HL-60 (cell line): Measurements from ENCODE around the gene AGAP6.
"Not testable (repeated sequence)": the region's sequence is repeated elsewhere in the genome, so short reads cannot be mapped to it uniquely, and the experiment has no call there.

Experiments
- DNase-seq, 2 experiments: peaks; one replicate each; pipeline ENCODE4 v3.0.0-alpha.2; 2010 to 2020; ENCODE audit warnings: low read depth in 1 of 2, low spot score in 1 of 2
- H3K27ac ChIP-seq: fragments of 250-450 bp; sonication (Bioruptor Pico); replicated peaks from 2 replicates; pipeline ENCODE4 v1.5.1; 2020; ENCODE audit warnings: mild to moderate bottlenecking, moderate library complexity
- H3K27me3 ChIP-seq: fragments of 250-450 bp; sonication (Bioruptor Pico); 2 replicates; pipeline ENCODE4 v1.5.1; 2021; ENCODE audit warnings: mild to moderate bottlenecking, moderate library complexity; ENCODE audit not compliant: insufficient read depth, poor library complexity, severe bottlenecking
- H3K4me3 ChIP-seq: replicated peaks from 2 replicates; pipeline ENCODE4 v1.5.1; 2011; ENCODE audit warnings: mild to moderate bottlenecking, control low read depth, low read length; ENCODE audit not compliant: insufficient read depth
- CTCF ChIP-seq: IDR thresholded peaks from one replicate; pipeline ENCODE4 v1.5.1; 2011; ENCODE audit warnings: low read length, control low read depth, inconsistent platforms; ENCODE audit not compliant: insufficient read depth
- GABPA ChIP-seq: IDR thresholded peaks from 2 replicates; pipeline ENCODE4 v1.6.1; 2012; ENCODE audit warnings: low read depth
- POLR2AphosphoS5 ChIP-seq: IDR thresholded peaks from 2 replicates; pipeline ENCODE4 v1.6.1; 2012; ENCODE audit warnings: low read depth
- SPI1 ChIP-seq: IDR thresholded peaks from 2 replicates; pipeline ENCODE4 v1.6.1; 2012; ENCODE audit warnings: low read depth, mild to moderate bottlenecking, borderline replicate concordance
- TF ChIP-seq, protein P1 (sequence below): IDR thresholded peaks from 2 replicates; pipeline ENCODE4 v1.6.1; 2012; ENCODE audit warnings: low read depth; ENCODE audit not compliant: insufficient replicate concordance

The AGAP6 gene

DNA sequence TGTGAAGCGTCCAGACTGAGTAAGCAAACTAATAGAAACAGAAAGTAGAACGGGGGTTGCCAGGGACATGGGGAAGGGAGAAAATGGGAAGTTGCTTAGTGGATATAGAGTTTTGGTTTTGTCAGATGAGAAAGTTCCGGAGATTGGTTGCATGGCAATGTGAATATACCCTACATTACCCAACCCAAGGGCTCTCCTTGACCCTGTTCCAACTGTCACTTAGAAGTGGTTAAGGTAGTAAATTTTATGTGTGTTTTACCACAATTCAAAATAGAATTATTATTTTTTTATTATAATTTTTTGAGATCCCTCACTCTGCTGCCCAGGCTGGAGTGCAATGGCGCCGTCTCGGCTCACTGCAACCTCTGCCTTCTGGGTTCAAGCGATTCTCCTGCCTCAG lies 25.8 kb downstream of the AGAP6 start:
- DNase-seq, result peak in 1 of 2 experiments; percentile 51
- H3K27ac ChIP-seq, result peak overlapping the region; percentile 79
- not testable (repeated sequence) for H3K27me3 ChIP-seq, H3K4me3 ChIP-seq

- H3K27ac ChIP-seq, DNase-seq, H3K4me3 ChIP-seq, H3K27me3 ChIP-seq: not testable (repeated sequence)
Measured at GRCh38 chr10:50015596-50016220, 27.5 kb downstream of the AGAP6 start.

- not testable (repeated sequence) for H3K27me3 ChIP-seq, H3K27ac ChIP-seq, H3K4me3 ChIP-seq, DNase-seq
Measured at GRCh38 chr10:50016926-50017325, 28.7 kb downstream of the AGAP6 start.

GRCh38 chr10:50017646-50018045 lies 29.4 kb downstream of the AGAP6 start:
- DNase-seq, H3K27ac ChIP-seq, H3K27me3 ChIP-seq, H3K4me3 ChIP-seq: not testable (repeated sequence)

GRCh38 chr10:50019279-50019678 lies 31.1 kb downstream of the AGAP6 start:
- not testable (repeated sequence) for H3K27ac ChIP-seq, H3K4me3 ChIP-seq, DNase-seq, H3K27me3 ChIP-seq

GRCh38 chr10:50020451-50021024 lies 32.3 kb downstream of the AGAP6 start:
- not testable (repeated sequence) for DNase-seq, H3K4me3 ChIP-seq, H3K27me3 ChIP-seq, H3K27ac ChIP-seq

GRCh38 chr10:50021646-50022045 lies 33.4 kb downstream of the AGAP6 start:
- Histone ChIP-seq H3K27me3 (no peaks in the 10 kb centered on the region), H3K27ac (no peak overlapping the region), H3K4me3 (no peak overlapping the region)
- TF ChIP-seq GABPA (no peak), POLR2AphosphoS5 (no peak), SPI1 (no peak), CTCF (no peak)
- TF ChIP-seq, protein P1, sequence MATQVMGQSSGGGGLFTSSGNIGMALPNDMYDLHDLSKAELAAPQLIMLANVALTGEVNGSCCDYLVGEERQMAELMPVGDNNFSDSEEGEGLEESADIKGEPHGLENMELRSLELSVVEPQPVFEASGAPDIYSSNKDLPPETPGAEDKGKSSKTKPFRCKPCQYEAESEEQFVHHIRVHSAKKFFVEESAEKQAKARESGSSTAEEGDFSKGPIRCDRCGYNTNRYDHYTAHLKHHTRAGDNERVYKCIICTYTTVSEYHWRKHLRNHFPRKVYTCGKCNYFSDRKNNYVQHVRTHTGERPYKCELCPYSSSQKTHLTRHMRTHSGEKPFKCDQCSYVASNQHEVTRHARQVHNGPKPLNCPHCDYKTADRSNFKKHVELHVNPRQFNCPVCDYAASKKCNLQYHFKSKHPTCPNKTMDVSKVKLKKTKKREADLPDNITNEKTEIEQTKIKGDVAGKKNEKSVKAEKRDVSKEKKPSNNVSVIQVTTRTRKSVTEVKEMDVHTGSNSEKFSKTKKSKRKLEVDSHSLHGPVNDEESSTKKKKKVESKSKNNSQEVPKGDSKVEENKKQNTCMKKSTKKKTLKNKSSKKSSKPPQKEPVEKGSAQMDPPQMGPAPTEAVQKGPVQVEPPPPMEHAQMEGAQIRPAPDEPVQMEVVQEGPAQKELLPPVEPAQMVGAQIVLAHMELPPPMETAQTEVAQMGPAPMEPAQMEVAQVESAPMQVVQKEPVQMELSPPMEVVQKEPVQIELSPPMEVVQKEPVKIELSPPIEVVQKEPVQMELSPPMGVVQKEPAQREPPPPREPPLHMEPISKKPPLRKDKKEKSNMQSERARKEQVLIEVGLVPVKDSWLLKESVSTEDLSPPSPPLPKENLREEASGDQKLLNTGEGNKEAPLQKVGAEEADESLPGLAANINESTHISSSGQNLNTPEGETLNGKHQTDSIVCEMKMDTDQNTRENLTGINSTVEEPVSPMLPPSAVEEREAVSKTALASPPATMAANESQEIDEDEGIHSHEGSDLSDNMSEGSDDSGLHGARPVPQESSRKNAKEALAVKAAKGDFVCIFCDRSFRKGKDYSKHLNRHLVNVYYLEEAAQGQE, result no peak
- DNase-seq, result no peak

GRCh38 chr10:50024716-50025383 lies 36.6 kb downstream of the AGAP6 start:
- not testable (repeated sequence) for H3K27ac ChIP-seq, DNase-seq, H3K4me3 ChIP-seq, H3K27me3 ChIP-seq
